HepG2 (cell line): ENCODE results near the gene NDUFAF8. TPM values are rescaled to one million over a fixed set of nuclear protein-coding genes. Genes with fewer than 3 reads are reported as not detected.

ENCODE experiments used
- CENPX ChIP-seq: sonication (generic); formaldehyde crosslinking; IDR thresholded peaks from 2 replicates; pipeline ENCODE4 v1.9.0; 2021; ENCODE audit warnings: mild to moderate bottlenecking, missing genetic modification reagents, moderate library complexity
- DPF2 ChIP-seq: sonication (generic); formaldehyde crosslinking; IDR thresholded peaks from 2 replicates; pipeline ENCODE4 v1.4.0; 2020; ENCODE audit warnings: mild to moderate bottlenecking, low read depth, missing genetic modification reagents, borderline replicate concordance
- JUN ChIP-seq: sonication (generic); formaldehyde crosslinking; IDR thresholded peaks from 2 replicates; pipeline ENCODE4 v1.4.0; 2020; ENCODE audit warnings: mild to moderate bottlenecking, missing genetic modification reagents
- MLLT10 ChIP-seq: sonication (generic); formaldehyde crosslinking; IDR thresholded peaks from 2 replicates; pipeline ENCODE4 v1.4.0; 2020; ENCODE audit warnings: missing genetic modification reagents
- REPIN1 ChIP-seq: sonication (generic); formaldehyde crosslinking; IDR thresholded peaks from 2 replicates; pipeline ENCODE4 v1.8.0; 2022; ENCODE audit warnings: missing genetic modification reagents, low read depth, mild to moderate bottlenecking, borderline replicate concordance
- RXRB ChIP-seq: IDR thresholded peaks from 2 replicates; pipeline ENCODE4 v1.6.1; 2016; ENCODE audit warnings: borderline replicate concordance, missing genetic modification reagents, missing compliant biosample characterization
- WIZ ChIP-seq: sonication (generic); formaldehyde crosslinking; IDR thresholded peaks from 2 replicates; pipeline ENCODE4 v1.5.1; 2020; ENCODE audit warnings: mild to moderate bottlenecking, missing genetic modification reagents
- ZNF205 ChIP-seq: IDR thresholded peaks from 2 replicates; pipeline ENCODE4 v1.6.1; 2018; ENCODE audit warnings: missing biosample characterization, missing genetic modification reagents
- ZNF367 ChIP-seq: sonication (generic); formaldehyde crosslinking; IDR thresholded peaks from 2 replicates; pipeline ENCODE4 v1.4.0; 2020; ENCODE audit warnings: missing genetic modification reagents, borderline replicate concordance
- ZNF44 ChIP-seq: sonication (generic); formaldehyde crosslinking; IDR thresholded peaks from 2 replicates; pipeline ENCODE4 v1.5.1; 2020; ENCODE audit warnings: mild to moderate bottlenecking, missing genetic modification reagents
- ZNF484 ChIP-seq: sonication (generic); formaldehyde crosslinking; IDR thresholded peaks from 2 replicates; pipeline ENCODE4 v1.5.1; 2020; ENCODE audit warnings: mild to moderate bottlenecking, low read depth, missing genetic modification reagents, borderline replicate concordance
- ZNF749 ChIP-seq: sonication (generic); formaldehyde crosslinking; IDR thresholded peaks from 2 replicates; pipeline ENCODE4 v1.8.0; 2022; ENCODE audit warnings: mild to moderate bottlenecking, missing genetic modification reagents, moderate library complexity, borderline replicate concordance
- ZNF780A ChIP-seq: sonication (generic); formaldehyde crosslinking; IDR thresholded peaks from 2 replicates; pipeline ENCODE4 v1.8.0; 2022; ENCODE audit warnings: mild to moderate bottlenecking, missing genetic modification reagents, moderate library complexity
- ZNF883 ChIP-seq: sonication (generic); formaldehyde crosslinking; IDR thresholded peaks from 2 replicates; pipeline ENCODE4 v1.5.1; 2020; ENCODE audit warnings: mild to moderate bottlenecking, missing genetic modification reagents; ENCODE audit errors: not compliant biosample characterization
- polyA plus RNA-seq, 8 experiments: library from polyadenylated mRNA; depleted of rRNA in 3 of 8; stranded (reverse) in 7 of 8; unstranded in 1 of 8; fragments of >200 nt; fragmentation: Illumina TruSeq in 4 of 8; extraction: Trizol in 4 of 8; gene quantifications; 2 replicates each; pipeline versions ENCODE4 v1.2.1 to v1.2.3, GENCODE V29; 2011 to 2016; ENCODE audit warnings: low read depth in 4 of 8, missing spikeins in 1 of 8, mixed read lengths in 1 of 8; ENCODE audit not compliant: insufficient read depth in 1 of 8
- total RNA-seq, 5 experiments: library from RNA; depleted of rRNA; stranded (reverse); fragments of >200 nt; fragmentation: Illumina TruSeq; extraction: Trizol; gene quantifications; 2 replicates each; pipeline ENCODE4 v1.2.3, GENCODE V29; 2016; ENCODE audit warnings: low read depth in 1 of 5
- TF ChIP-seq, protein P1 (sequence below): sonication (generic); formaldehyde crosslinking; IDR thresholded peaks from 2 replicates; pipeline ENCODE4 v1.8.1; 2023; ENCODE audit warnings: mild to moderate bottlenecking, inconsistent platforms, moderate library complexity, missing genetic modification reagents, borderline replicate concordance
- TF ChIP-seq, protein P2 (sequence below): IDR thresholded peaks from 2 replicates; pipeline ENCODE4 v1.6.1; 2012; ENCODE audit warnings: inconsistent platforms
- TF ChIP-seq, protein P3 (sequence below): IDR thresholded peaks from 2 replicates; pipeline ENCODE4 v1.6.1; 2016; ENCODE audit warnings: missing compliant biosample characterization, missing genetic modification reagents, borderline replicate concordance
- TF ChIP-seq, protein P4 (sequence below): IDR thresholded peaks from 2 replicates; pipeline ENCODE4 v1.6.1; 2016; ENCODE audit warnings: missing biosample characterization, missing genetic modification reagents, low read depth
- TF ChIP-seq, protein P5 (sequence below): sonication (generic); formaldehyde crosslinking; IDR thresholded peaks from 2 replicates; pipeline ENCODE4 v1.4.0; 2020; ENCODE audit warnings: mild to moderate bottlenecking, missing genetic modification reagents
- TF ChIP-seq, protein P6 (sequence below): IDR thresholded peaks from 2 replicates; pipeline ENCODE4 v1.6.1; 2016; ENCODE audit warnings: mild to moderate bottlenecking

The NDUFAF8 gene
- total and polyA plus RNA-seq, 2 of the 13 experiments (the other 11 are each of a cell fraction or from before 2014, with no cell fraction given) = 75.6 to 233 TPM

DNA sequence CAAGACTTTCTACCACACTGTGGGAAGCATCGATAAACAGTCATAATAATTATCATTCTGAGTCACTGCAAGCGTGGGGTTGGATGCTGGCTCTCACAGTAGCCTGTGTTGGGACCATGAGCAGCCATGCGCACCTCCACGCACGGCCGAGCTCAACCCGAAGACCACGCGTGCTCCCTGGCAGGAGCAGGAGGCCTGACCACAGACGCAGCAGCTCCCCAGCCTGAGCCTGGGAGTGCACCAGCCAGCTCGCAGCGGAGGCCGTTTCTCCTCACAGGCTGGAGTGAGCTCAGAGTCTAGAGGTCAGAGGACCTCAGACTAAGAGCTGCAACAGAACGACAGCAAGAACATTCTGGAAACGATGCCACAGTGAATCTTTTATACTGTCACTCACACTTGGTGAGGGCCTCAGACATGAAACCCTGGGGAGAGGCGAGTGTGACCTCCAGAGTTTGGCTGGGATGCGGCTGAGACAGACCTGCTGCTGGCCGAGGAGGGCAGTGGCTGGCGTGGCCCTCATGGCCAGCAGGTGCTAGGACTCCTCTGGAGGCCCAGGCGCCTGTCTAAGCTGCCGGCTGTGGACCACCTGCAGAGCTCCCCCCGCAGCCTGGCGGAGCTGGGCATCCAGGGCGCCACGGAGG lies 6.0 kb downstream of the NDUFAF8 start (continued):
- TF ChIP-seq ZNF883 (CRISPR knock-in tag) = peak; percentile 56
- TF ChIP-seq CENPX = no peak
- 0 out of 2 replicates have a peak, but pooled peaks have one; percentile 33 for TF ChIP-seq ZNF205 (CRISPR knock-in tag)
- TF ChIP-seq, protein P1, sequence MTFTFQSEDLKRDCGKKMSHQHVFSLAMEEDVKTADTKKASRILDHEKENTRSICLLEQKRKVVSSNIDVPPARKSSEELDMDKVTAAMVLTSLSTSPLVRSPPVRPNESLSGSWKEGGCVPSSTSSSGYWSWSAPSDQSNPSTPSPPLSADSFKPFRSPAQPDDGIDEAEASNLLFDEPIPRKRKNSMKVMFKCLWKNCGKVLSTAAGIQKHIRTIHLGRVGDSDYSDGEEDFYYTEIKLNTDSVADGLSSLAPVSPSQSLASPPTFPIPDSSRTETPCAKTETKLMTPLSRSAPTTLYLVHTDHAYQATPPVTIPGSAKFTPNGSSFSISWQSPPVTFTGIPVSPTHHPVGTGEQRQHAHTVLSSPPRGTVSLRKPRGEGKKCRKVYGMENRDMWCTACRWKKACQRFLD (CRISPR knock-in tag) = no peak; the same call in 1 of the 2 replicates
- peak; percentile 36; the same call in 1 of the 2 replicates for TF ChIP-seq WIZ (CRISPR knock-in tag)
- TF ChIP-seq, protein P2, sequence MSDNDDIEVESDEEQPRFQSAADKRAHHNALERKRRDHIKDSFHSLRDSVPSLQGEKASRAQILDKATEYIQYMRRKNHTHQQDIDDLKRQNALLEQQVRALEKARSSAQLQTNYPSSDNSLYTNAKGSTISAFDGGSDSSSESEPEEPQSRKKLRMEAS = 0 out of 2 replicates have a peak, but pooled peaks have one; percentile 41
- no peak for TF ChIP-seq JUN (CRISPR knock-in tag)
- no peak for TF ChIP-seq REPIN1 (CRISPR knock-in tag)
- peak; percentile 22; the same call in 1 of the 2 replicates for TF ChIP-seq ZNF367 (CRISPR knock-in tag)
- TF ChIP-seq, protein P3, sequence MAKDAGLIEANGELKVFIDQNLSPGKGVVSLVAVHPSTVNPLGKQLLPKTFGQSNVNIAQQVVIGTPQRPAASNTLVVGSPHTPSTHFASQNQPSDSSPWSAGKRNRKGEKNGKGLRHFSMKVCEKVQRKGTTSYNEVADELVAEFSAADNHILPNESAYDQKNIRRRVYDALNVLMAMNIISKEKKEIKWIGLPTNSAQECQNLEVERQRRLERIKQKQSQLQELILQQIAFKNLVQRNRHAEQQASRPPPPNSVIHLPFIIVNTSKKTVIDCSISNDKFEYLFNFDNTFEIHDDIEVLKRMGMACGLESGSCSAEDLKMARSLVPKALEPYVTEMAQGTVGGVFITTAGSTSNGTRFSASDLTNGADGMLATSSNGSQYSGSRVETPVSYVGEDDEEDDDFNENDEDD (CRISPR knock-in tag) = 0 out of 2 replicates have a peak, but pooled peaks have one; percentile 3
- 0 out of 2 replicates have a peak, but pooled peaks have one; percentile 76 for TF ChIP-seq ZNF44 (CRISPR knock-in tag)
- 0 out of 2 replicates have a peak, but pooled peaks have one; percentile 5 for TF ChIP-seq ZNF749 (CRISPR knock-in tag)
- TF ChIP-seq, protein P4, sequence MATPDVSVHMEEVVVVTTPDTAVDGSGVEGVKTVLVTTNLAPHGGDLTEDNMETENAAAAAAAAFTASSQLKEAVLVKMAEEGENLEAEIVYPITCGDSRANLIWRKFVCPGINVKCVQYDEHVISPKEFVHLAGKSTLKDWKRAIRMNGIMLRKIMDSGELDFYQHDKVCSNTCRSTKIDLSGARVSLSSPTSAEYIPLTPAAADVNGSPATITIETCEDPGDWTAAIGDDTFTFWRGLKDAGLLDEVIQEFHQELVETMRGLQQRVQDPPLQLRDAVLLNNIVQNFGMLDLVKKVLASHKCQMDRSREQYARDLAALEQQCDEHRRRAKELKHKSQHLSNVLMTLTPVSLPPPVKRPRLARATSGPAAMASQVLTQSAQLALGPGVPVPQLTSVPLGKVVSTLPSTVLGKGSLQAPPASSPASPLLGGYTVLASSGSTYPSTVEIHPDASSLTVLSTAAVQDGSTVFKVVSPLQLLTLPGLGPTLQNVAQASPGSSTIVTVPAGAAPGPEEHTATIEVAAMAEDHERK (CRISPR knock-in tag) = no peak
- TF ChIP-seq, protein P5, sequence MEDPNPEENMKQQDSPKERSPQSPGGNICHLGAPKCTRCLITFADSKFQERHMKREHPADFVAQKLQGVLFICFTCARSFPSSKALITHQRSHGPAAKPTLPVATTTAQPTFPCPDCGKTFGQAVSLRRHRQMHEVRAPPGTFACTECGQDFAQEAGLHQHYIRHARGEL (CRISPR knock-in tag) = 0 out of 2 replicates have a peak, but pooled peaks have one; percentile 64
- TF ChIP-seq ZNF780A = 0 out of 2 replicates have a peak, but pooled peaks have one; percentile 33
- TF ChIP-seq RXRB (CRISPR knock-in tag) = peak; percentile 31
- TF ChIP-seq, protein P6, sequence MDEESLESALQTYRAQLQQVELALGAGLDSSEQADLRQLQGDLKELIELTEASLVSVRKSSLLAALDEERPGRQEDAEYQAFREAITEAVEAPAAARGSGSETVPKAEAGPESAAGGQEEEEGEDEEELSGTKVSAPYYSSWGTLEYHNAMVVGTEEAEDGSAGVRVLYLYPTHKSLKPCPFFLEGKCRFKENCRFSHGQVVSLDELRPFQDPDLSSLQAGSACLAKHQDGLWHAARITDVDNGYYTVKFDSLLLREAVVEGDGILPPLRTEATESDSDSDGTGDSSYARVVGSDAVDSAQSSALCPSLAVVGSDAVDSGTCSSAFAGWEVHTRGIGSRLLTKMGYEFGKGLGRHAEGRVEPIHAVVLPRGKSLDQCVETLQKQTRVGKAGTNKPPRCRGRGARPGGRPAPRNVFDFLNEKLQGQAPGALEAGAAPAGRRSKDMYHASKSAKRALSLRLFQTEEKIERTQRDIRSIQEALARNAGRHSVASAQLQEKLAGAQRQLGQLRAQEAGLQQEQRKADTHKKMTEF = peak; percentile 24; the same call in 1 of the 2 replicates
- TF ChIP-seq MLLT10 (CRISPR knock-in tag) = no peak
- TF ChIP-seq DPF2 (CRISPR knock-in tag) = 0 out of 2 replicates have a peak, but pooled peaks have one; percentile 32
- TF ChIP-seq ZNF484 (CRISPR knock-in tag) = 0 out of 2 replicates have a peak, but pooled peaks have one; percentile 40
